HG02938 (cell line): Measurements from ENCODE around the gene C1orf210.

Experiments
- ATAC-seq: cut with Tn5 transposase; IDR thresholded peaks from one replicate; pipeline ENCODE4 v1.9.1; 2021; ENCODE audit warnings: mild to moderate bottlenecking, moderate library complexity; ENCODE audit not compliant: unreplicated experiment

The C1orf210 gene

DNA sequence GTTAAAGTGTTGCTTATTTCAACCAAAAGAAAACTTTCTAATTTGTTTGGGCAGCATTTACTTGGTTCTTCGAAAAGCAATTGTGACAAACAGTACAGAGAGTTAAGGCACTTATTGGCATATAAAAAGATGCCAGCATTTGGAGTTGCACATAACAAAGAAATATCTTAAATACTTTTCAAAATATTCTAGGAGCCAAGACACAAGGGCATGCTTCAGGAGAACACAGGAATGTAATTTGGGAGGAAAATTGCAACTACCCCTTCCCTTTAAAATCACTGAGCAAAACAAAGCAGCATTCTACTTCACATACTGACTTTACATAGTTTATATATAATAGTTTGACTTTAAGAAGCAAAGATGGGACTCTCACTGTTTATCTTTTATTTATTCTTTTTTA is 10.8 kb upstream of the C1orf210 start:
- ATAC-seq, result no peak

DNA sequence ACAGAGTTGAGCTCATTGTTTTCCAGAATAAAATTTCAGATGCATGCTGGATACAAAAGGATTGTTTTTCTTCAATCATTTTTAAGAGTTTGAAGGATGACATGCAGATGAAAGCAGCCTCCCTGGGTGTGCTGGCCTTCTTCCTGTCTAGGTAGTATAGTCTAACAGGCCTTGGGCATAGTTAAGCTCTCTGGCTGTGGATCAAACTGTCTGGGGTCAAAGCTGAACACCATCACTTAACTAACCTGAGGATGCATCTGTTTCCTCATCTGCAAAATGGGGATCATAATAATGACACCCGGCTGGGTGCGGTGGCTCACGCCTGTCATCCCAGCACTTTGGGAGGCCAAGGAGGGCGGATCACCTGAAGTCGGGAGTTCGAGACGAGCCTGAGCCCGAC is 9.4 kb upstream of the C1orf210 start:
- ATAC-seq, result no peak

- ATAC-seq, result no peak
These were observed 8.7 kb upstream of the C1orf210 start for GRCh38 chr1:43293896-43294760.

GRCh38 chr1:43293176-43293575 is 7.8 kb upstream of the C1orf210 start:
- no peak for ATAC-seq

DNA sequence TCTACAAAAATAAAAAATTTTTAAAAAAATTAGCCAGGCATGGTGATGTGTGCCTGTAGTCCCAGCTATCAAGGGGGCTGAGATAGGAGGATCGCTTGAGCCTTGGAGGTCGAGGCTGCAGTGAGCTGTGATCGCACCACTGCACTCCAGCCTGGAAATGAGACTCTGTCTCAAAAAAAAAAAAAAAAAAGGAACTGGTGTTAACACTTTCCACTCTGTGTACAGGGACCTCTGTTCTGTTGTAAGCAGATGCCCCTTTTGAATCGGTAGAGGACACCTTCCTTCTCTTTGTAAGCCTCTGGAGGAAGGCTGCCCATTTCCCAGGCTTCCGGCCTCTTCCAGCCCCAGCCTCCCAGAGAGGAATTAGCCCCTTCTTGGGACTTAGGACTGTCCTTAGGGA is 7.3 kb upstream of the C1orf210 start:
- no peak for ATAC-seq

DNA sequence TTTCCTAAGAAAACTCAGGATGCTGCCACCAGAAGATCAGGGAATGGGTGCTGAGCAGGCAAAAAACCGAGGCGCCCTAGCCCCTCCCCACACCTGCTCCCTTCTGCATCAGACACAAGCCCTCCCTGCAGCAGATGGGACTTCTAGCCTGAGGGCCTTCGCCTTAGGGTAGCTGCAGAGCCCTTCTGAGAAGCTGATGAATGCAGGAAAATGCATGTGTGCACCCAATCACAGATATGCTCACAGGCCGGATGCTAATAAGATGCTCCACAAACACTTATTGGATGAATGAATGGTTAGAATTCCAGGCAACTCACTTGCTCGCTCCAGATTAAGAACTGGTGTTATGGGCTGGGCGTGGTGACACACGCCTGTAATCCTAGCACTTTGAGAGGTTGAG is 6.8 kb upstream of the C1orf210 start:
- no peak for ATAC-seq

DNA sequence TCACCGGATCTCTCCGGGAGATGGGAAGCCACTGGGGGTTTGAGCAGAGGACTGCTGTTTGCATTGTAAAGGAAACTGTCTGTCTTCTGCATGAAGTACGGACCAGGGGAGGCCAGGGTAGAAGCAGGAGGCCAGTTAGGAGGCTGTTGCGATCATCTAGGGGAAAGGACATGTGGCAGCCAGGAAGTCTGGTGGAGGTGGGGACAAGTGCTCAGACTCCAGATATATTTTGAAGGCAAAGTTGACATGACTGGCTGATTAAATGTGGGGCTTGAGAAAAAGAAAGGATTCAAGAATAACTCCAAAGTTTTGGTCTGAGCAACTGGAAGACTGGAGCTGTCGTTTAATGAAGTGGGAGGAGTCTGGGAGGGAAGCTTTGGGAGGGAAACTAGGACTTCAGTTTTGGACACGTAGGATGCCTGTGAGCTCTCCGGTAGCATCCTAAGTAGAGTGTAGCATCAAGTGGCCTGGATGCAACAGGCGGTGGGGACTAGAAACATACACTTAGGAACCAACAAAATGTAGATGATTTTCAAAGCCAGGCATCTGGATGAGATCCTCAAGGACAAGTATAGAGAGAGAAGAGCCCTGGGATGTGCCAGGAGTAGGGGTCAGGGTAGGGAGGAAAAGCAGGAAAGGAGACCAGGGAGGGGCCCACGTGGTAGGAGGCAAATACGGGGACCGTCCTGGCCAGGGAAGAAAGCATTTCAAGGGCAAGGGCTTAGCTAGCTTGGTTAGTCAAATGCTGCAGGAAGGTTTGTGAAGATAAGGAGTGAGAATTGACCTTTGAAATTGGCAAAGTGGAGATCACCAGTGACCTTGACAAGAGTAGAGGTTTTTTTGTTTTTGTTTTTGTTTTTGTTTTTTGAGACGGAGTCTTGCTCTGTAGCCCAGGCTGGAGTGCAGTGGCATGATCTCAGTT is 3.7 kb upstream of the C1orf210 start:
- no peak for ATAC-seq

DNA sequence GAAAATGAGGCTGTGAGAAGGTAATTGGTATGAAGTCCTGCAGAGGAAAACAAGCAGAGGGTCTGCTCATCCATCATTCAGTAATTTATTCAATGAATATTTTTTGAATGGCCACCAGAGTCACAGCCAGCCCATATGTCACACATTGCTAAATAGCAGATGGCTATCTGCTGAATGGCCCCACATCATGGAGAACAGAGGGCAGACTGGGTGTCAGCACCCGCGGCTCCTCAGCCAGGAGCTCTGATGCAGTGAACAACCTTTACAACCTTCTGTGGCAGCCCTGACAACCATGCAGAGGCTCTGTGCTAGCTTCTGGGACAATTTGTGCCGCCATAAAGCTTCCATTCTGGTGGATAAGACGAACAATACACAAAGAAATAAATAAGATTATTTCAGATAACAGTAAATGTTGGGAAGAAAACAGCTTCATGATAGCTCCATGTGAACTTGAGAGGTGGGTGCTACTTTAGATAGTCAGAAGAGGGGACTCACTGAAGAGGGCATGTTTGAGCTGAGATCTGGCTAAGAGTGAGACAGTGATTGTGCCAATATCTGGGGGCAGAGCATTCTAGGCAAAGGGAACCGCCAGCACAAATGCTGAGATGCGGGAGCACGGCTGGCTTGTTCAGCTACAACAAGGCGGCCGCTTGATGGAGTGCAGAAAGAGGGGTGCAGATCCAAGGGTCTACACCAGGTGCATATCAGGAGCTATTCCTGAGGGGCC is 2.8 kb upstream of the C1orf210 start:
- no peak for ATAC-seq

GRCh38 chr1:43286533-43286932 is 1.2 kb upstream of the C1orf210 start:
- no peak for ATAC-seq

DNA sequence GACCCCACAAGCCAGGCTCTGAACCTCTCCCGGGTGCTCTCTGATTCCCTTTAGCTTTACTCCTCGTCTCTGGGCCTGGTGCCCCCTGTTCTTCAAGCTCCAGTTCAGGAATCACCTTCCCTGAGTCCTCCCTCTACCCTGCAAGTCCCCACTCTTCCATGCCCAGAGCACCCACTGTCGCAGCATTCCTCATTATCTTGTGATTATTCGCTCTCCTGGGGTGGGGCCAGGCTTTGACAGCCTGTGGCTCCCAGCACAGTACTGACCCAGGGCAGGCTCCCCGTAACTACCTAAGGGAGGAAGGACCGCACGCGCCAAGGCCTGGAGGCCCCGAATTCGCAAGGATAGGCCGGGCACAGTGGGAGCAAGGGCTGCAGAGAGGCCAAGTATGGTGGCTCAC is 734 bp upstream of the C1orf210 start:
- no peak for ATAC-seq

GRCh38 chr1:43284546-43285110 is 753 bp downstream of the C1orf210 start:
- ATAC-seq, result no peak

- ATAC-seq, result no peak
These were observed 1.3 kb downstream of the C1orf210 start for GRCh38 chr1:43284065-43284464.

DNA sequence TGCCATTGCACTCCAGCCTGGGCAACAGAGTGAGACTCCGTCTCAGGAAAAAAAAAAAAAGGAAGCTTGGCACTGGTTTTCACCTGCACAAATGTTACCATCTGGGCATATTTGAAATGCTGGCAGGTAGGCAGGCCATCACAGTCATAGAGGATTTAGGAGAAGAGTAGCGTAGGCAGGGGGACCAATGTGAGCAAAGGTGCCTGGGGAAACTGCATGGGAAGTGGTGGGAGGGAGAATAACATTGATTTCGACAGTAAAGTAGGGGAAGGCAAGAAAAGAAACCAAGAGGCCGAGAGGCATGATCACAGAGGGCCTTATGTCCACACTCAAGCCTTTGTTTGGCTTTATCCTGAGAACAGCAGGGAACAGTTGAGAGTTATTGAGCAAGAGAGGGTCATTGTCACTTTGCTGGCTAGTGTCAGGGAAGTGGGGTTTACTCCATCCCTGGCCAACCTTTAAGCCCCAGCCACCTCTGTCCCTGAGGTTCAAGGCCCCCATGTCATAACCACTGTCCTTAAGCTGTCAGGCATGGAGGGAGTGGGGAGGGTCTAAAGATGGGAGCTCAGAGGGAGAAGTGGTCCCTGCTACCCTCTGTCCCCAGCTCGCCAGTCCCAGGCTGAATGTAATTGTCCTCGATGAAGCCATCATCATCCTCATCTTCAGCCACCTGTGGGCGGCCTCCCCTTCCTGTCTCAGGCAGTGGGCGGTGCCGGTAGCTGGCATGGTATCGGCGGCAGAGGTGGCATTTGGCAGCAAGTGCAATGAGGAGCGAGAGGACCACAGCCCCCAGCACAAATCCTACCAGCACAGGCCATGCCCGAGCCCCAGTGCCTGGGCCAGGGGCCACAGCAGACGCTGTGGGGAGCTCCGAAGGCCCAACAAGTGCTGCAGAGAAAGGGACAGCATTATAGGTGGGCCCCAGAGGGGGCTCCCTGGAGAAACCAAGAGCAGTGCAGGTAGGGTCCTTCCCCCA is 2.9 kb downstream of the C1orf210 start:
- ATAC-seq, result no peak

- ATAC-seq, result no peak
These were observed 4.7 kb downstream of the C1orf210 start for GRCh38 chr1:43280692-43281091.

DNA sequence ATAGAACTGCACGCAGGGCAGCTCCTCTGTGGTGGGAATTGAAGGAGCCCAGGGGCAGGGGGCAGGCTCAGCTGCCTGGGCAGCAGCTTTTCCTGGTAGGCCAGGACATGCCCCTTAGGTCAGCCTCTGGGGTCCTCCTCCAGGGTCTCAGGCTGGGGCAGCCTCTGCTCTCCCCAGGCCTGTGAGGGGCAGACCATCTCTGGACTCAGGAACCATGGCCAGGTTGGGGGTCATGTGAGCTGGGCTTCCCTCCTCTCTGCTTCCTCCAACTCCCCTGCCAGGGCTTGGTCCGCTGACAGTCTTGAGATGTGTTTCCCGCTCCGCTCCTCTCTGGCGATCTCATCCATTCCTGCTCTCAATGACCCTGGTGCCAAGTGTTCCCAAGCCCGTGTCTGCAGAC is 5.7 kb downstream of the C1orf210 start:
- no peak for ATAC-seq

- ATAC-seq, result no peak
These were observed 6.2 kb downstream of the C1orf210 start for GRCh38 chr1:43279161-43279560.

DNA sequence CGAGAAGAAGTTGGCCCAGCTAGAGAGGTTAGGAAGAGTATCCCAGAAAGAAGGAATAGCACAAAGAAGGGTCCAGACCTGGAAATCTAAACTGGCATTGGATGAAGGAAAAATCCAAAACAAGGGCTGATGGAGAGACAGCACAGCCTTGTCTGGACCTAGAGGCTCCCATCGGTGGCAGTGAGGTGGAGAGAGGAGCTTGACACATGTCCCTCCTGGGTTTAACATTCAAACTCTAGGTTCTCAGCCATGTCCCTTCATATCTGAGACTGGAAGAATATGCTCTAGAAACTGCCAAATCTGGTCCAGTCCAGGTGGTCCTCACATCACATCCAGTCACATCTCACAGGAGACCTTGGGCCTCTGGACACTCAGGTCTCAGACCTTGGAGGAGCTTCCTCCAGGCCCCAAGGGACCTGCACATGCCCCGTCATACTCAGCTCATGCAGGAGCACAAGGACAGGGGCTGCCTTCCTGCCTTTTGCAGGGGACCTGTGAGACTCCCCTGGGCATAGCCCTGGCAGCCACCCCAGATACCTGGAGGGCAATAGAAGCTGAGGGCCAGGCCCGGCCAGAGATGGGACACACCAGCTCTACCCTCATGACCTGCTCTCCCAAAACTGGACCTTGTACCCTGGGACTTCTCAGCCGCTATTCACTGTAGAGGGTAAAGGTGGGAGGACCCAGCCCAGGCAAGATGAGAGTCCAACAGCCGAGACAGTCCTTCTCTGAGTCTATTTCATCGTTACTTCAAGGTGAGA is 8.1 kb downstream of the C1orf210 start:
- no peak for ATAC-seq

DNA sequence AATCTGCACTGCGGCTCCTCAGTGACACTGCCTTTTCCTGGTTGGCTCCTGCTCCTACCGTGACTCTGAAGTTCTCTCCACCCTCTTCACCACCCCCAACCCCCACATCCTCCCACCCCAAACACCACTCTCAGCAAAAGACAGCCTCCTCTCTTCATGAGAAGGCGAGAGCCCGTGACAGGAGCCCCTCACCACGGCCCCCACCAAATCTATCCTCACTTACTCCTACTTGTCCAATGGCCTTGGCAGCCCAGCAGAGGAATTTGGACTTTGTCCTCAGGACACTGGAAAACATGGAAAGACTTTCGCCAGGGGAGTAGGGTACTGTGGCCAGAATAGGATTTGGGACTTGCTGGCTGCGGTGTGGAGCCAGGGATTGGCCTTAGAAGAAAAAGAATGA is 8.7 kb downstream of the C1orf210 start:
- no peak for ATAC-seq
